GM18526 (cell line): Measurements from ENCODE around the gene SIAH2.

Source experiments
- POLR2A ChIP-seq: IDR thresholded peaks from 3 replicates; pipeline ENCODE4 v1.6.1; 2011; ENCODE audit not compliant: insufficient read length; ENCODE audit errors: extremely low read depth

The SIAH2 gene

DNA sequence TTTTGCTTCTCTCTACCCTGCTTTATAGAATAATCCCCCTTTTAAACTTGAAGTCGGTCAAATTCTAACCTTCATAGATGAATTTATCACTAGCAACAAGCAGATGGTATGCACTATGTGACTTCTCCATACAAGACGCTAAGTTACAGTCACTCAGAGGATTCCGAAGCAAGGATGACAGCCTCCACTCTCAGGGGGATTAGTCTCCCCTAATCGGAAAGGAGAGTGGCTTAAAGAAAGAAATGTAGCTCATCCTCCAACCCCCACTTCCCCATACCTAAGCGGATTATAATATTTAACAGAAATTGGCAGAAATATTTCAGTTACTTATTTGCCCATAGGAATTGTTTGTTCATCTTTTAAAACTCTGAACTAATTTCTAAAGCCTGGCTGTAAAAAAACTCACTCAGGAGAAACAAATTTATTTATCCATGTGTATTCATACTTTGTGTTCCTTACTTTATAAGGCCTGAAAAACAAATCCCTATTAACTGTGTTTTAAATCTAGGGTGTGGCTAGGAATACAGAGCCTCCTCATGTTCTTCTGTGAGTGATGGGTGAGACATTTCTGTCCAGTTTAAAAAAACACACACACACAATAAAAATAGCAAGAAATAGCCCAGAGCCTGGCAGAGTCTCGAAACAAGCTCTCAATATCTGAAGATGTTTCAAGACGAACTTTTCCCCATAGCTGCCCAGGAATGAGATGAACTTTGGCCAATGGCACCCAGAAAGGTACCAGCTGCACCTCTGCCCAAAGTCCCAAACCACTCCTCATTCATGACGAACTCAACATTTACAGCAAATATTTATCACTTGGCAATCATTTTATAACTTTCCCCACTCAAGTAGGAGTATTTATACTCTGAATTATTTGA lies 18.7 kb downstream of the SIAH2 start:
- no peak for TF ChIP-seq POLR2A

DNA sequence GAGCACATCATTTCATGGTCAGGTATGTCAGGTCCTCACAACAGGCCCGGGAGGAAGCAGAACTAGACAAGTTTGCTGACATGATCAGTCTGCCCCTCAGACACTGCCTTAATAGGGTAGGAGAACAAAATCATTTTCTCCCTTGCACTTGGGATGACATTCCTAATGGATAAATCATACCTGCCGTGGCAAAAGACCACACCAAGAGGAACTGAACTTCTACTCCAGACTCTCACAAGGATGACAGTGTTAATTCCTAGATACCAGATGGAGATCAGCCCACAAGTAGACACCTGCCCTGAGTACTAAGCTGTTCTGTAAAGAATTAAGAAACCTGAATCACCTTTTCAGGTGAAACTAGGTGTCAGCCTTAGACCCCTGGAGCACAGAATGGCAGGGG lies 19.5 kb downstream of the SIAH2 start:
- no peak for TF ChIP-seq POLR2A

DNA sequence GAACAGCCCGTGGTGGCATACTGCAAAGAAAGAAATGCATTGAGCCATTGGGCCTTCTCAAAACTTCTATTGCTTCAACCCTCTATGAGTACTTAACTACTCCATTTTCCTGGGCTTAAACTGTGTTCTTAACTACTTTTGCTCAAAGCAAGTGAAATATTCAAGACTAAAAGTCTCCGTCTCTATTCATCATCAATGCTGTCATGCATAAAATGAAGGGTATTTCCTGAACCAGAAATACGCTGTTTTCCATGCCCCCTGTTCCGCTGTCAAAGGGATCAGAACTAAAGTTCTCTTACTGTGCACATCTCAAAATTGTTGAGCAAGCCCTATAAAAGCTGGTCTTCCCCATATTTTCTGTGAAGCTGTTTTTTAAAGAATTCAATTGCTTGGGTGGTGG lies 20.3 kb downstream of the SIAH2 start:
- TF ChIP-seq POLR2A: no peak

DNA sequence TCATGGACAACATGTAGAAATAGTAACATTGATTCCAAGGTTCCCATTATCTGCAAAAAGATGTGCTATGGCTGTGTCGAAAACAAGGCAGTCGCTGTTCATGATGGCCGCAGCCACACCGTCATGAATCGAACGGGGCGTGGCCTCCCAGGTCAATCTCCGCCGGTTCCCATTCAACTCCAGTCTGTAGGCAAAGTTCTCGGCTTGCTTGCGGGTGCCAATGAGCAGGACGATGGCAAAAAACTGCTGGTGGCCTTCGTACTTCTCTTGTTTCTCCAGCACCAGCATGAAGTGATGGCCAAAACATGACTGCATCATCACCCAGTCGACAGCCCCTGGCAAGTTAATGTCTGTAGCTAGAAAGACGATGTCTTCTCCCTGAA lies 20.8 kb downstream of the SIAH2 start:
- no peak for TF ChIP-seq POLR2A

DNA sequence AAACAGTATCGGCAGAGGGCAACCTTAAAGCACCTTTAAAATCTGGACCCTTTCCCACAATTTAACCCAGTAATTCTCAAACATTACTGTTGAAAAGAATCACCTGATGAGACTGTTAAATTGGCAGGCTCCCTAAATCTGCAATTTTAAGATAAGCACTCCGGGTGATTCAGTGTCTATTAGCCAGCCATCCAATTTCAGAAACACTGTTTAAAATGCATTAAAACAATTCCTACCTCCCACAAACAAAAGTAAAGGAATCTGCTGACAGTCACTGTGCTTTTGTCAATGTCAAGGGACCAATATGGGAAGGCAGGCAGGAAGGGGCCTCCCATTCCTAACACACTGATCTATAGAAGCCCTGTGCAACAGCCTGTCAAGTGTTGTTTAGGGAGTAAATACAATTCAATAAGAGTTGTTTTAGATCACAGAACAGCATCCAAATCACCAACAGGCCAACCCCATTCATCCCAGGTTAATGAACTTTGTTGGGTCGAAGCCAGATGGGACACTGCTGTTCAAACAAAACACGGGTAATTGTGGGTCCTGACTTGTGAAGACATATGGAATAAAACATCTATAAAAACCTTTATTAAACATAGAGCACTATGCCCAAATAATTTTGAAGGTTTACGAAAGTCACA lies 21.4 kb downstream of the SIAH2 start:
- TF ChIP-seq POLR2A: no peak

DNA sequence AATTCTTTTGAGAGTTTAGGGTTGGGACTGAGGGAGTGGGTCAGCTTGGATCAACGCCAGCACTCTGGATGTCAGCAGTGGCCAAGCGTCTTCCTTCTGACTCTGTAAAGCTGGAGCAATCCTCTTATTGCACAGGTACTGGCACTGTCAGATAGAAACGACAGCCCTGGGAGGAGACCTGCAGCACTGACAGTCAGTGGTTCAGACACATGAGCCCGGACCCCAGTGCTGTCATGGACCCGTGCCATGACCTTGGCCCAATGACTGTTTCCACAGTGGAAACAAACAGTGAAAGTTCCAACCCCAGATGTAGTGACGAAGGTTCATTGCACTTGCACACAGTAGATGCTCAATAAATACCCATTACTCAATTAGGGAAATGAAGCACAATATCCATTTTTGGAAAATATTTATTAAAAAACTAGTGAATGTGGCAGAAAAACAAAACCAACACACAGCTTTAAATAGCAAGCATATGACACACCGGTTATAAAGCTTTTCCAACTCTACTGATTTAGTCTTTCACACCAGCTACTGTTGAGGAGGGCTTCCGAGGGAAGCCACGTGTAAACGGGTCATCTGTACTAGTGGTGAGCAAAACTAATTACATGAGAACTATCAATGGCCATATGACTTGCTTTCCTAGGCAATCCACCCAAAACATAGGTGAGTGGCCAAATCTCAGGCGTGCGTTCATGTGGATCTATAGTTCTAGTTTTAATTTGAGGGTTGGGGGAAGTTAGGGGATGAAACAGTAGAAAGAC lies 22.1 kb downstream of the SIAH2 start:
- no peak for TF ChIP-seq POLR2A

DNA sequence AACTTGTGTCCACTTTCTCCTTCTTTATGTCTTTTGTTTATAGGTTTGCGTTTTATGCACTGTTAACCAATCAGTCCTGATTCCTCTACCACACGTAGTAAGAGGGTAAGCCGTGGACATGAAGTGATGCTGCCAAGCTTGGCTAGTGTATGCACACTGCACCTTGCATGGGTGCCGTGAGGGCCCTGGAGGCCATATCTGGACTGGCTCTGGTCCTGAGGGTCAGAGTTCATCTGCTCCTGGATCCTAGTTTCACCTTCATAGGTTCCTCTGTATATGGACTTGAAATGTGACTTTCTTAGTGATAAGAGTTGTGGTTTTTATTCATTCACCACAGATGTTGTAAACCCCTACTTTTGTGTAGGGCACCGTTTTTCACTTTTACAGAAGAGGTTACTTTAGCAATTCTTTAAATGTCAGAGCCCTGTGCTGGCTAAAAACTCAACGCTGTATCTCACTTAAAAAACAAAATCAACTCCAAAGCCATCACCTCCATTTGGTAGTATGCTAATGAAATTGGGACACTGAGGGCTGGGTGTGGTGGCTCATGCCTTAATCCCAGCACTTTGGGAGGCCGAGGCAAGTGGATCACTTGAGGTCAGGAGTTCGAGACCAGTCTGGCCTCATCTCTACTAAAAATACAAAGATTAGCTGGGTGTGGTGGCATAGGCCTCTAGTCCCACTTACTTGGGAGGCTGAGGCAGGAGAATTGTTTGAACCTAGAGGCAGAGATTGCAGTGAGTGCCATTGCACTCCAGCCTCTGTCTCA lies 22.9 kb downstream of the SIAH2 start:
- TF ChIP-seq POLR2A: no peak

DNA sequence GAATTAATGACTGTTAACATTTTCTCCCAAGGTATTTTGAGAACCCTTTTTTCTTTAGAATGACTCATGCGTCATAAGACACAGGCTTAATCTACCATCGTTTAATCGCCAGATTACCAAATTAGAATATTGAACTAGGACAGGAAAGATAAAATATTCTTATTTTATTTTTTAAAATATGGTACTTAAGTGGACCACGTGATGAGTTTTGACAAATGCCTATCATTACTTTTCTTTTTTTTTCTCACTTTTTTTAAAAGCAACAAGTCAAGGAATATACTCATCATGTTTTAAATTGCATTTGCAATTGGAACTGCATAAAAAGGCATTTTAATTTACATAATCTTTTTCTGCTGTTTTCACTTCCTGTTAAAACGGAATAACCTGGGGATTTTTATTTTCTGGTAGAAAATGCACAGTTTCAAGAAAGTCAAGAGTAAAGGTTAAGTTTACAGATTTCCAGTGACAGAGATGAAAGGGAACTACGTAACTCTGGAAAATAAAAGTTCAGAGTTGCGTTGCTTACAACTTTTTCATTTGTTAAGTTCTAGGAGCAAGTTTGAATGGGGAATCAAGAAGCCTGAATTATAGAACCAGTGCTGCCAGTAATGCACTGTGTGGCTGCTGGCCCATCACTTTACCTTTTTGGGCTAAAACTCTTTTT lies 23.6 kb downstream of the SIAH2 start:
- TF ChIP-seq POLR2A: no peak

DNA sequence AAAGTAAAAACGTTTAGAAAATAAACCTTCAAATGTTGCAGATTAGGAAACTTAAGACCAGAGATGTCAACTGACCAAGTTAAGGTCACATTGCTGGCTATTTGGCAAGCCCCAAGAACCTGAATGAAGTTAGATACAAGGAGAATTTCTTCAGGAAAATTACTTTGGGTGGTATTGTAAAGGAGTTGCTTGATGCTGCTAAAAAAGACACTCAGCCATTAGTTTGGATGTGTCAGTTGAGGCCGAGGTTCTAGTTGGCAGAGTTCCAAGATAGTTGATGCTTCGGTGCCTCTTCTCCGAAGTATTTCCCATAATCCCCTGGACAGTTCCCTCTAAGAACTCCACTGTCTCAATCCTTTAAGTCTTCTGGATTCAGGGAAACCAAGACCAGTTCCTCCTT lies 24.3 kb downstream of the SIAH2 start:
- no peak for TF ChIP-seq POLR2A

DNA sequence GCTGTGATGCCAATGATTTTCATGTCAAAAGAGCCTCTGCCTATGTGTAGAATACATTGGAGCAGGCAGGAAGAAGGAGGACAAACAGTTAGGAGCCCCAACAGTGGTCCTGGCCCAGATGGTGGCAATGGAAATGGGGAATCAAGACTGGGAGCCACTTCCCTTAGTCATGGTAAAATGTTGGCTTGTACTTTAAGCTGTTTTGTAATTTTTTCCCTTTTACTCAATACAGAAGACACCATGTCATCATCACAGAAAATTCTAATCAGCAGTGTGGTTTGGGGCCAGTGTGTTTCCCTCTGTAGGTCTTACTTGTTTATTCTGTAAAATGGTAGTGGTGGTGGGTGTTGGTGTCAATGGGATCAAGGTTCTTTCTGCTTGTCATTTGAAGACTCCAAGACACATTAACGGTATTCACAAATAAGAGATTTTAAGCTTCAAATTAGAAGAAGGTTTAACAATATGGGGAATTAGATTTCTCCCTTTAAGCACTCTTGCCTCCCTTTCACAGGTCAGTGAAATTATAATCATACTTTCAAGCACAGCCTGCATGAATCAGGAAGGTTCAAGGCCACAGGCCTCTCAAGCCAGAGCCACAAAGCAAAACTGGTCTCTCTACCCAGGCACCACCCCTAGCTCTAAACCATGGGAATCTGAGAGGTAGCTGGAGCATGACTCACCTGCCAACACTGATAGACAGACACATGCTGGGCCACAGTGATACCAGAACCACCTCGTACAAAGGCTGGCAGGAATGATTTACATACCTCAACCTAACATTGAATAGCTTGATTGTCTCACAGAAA lies 24.9 kb downstream of the SIAH2 start:
- no peak for TF ChIP-seq POLR2A

DNA sequence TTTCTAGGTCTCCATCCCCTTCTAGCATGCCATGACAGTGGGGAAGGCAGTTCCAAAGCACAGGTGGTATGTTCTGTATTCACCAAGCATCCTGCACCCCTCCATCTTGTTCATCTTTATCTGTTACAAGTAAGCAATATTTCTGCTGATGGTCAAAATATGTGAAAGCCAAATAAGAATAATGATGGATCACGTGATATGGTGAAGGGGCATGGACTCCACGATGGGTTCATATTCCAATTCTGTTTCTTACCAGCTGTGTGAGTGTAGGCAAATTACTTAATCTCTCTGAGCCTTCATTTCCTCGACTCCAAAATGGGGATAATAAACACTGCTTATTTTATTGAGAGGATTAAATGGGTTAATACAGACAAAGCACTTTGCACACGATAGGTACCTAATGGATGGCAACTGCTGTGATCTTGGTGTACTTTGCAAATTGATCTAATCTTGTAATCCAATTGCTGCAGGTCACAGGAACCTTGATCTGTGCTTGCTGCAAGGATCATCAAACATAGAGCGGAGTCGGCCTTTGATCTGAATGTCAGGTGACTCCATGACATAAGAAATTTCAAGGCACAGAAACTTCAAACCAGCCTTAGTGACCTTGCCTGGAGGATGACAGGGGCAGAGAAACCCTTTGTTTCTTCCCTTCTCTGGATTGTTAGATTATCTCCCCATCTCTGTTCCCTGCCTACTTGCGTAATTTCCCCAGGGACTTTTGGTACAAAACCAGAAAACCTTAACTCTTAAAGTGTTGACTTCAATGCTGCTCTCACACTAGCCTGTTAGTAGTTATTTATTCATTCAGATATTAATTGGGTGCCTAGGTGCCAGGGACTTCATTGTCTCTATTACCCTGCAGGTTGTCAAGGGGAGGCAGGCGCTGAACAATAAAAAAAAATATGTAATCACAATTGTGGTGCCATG lies 25.8 kb downstream of the SIAH2 start:
- TF ChIP-seq POLR2A: no peak

DNA sequence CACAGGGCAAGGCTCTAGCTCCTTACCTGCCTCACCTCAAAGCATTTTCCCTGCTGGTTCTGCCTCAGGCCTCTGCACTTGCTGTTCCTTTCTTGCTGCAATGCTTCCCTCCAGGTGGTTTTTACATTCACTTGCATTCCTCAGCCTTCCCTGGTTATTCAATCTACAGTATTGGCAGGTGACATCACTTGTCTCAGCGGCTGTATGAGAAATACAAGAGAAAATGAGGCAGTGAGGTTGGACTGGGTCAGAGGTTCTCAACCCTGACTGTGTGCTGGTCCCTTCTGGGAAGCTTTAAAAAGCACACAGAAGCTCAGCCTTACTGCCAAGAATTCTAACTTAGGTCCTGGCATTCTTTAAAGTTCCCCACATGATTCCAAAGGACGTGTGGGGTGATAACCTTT lies 26.7 kb downstream of the SIAH2 start:
- no peak for TF ChIP-seq POLR2A

DNA sequence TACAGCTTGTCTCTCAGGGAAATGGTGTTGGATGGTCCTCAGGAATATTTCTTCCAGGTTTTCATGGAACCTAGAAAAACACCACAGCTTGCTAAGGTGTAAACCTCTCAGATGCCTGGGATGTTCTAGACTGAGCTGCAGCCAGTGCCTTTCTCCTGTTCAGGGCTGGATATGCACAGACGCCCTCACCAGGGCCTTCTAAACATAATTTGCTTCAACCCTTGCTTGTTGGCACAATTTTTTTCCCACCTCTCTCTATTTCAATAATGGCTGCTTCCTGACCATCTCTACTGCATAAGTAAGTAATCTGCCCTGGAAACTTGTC lies 28.2 kb downstream of the SIAH2 start:
- no peak for TF ChIP-seq POLR2A
